GM12801 (cell line): ENCODE results near the gene NAPB.

Experiments used
- TF ChIP-seq, protein P1 (sequence below): IDR thresholded peaks from one replicate; pipeline ENCODE4 v1.5.1; 2011; ENCODE audit warnings: control low read depth; ENCODE audit not compliant: insufficient read length; ENCODE audit errors: extremely low read depth

Gene NAPB

DNA sequence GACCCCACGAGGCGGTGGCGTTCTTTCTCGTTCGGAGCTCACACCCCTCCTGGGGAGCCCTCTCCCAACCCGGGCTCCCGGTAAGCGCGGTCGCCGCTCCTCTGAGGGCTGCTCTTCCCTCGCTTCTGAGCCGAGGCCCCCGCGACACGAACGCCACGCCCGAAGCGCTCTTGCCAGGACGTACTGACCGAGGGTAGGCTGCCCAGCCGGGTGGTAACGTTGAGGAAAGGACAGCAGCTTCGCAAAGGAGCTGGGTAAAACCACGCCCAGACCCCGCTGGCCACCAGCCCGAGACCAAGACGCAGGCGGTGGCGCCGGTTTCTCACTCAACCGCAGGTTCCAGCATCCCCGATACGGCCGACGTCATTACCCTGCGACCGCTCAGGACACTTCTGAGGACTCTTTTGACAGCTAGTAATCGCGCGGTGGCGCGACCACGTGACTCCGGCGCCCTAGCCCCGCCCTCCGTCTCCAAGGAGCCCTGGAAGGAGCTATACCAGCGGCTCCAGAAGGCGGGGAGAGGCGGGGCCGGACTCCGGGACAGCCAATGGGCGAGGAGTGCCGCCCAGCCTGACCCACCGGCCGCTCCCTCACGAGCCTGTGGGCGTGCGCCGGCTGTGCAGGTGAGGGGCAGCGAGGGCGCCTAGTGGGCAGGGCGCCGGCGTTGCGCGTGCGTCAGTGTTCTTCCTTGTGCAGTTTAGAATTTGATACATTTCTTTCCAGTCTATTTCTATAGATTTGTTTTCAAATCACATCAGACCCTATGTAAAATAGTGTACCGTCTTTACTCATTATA lies 63.3 kb downstream of the NAPB start:
- TF ChIP-seq, protein P1, sequence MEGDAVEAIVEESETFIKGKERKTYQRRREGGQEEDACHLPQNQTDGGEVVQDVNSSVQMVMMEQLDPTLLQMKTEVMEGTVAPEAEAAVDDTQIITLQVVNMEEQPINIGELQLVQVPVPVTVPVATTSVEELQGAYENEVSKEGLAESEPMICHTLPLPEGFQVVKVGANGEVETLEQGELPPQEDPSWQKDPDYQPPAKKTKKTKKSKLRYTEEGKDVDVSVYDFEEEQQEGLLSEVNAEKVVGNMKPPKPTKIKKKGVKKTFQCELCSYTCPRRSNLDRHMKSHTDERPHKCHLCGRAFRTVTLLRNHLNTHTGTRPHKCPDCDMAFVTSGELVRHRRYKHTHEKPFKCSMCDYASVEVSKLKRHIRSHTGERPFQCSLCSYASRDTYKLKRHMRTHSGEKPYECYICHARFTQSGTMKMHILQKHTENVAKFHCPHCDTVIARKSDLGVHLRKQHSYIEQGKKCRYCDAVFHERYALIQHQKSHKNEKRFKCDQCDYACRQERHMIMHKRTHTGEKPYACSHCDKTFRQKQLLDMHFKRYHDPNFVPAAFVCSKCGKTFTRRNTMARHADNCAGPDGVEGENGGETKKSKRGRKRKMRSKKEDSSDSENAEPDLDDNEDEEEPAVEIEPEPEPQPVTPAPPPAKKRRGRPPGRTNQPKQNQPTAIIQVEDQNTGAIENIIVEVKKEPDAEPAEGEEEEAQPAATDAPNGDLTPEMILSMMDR = no peak

DNA sequence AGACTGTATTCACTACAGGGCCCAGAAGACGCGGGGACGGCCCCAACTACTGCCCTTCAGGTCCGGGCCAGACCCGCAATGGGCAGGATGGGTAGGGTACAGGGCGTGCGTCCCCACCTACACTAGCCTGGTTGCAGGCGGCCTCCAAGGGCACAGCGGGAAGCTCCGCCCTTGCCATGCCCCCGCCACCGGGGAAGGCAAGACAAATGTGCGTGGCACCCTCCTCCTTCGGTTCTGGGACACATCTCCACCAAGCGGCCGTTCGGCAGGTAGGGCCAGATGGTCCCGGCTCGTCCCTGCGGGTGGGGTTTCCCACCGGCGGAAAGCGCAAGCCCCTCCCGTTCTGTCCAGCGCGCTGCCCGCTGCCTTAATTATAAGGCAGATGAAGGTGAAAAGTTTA lies 65.1 kb downstream of the NAPB start:
- TF ChIP-seq, protein P1 = no peak

DNA sequence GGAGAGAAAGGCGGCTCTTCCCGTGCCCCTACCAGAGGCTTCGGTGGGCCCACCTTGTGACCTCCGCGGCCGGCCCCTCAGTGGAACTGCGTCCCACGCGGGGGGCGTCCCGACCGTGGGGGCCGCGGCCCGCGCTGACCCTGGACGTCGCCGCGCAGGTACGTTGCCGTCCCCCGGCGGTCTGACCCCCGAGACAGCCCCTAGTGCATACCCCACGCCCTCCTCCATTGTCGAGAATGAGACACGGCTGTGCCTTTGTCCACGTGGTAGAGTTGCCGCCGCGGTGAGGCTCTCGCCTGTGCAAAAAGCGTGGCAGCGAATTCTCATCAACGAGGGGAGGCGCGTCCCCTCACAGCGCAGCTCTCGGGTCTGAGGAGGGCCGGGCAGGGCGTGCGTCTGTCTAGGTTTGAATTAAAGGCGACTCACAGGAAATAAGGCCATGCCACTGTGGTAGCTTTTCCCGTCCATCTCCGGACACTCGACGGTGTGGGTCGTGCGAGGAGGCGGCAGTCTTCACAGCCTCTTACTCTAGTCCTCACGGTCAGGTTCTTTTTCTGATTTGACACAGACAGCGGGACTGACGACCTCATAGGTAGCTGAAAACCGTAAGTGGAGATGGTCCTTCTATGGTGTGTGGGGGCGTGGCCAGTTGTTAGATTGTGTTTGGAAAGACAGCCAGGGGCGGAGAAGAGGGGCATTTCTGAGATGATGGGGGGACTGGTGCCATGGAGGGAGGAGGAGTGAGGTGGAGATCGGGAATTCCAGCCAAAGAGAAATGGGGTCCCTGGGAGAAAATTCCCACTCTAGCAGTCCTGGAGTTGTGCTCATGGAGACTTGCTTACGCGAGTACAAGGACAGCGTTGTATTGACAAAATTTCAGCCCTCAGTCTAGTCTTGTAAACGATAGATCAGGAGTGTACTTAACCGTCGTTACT lies 70.1 kb downstream of the NAPB start:
- TF ChIP-seq, protein P1 = no peak

DNA sequence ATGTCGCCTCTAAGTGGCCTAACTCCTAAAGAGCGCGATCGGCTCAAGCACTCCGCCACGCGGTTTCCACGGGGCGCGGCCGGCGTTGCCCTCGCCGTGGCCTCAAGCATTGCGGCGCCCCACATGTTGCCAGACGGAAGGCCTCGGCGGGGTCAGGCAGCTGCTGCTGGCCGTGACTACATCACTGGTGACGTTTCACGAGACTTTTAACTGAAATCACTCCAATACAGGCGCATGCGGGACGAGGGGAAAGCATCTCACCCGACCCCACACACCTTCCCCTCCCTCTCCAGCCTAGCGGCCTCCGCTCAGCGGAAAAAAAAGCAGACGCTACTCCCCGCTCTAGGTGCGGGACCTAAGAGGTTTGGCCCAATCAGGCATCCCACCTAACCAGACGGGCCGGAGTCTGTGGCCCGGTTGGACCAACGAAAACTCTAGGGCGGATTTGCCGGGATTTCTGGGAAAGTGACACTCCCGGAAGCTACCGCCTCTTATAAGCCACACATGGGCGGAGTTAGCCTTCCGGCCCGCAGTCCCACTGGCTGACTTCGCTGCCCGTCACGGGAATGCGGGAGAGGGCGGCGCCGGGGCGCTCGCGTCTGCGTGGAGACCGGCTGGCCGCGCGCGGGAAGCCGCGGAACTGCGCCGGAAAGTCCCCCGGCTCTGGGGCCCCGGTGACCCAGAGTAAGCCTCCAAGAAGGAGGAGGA lies 70.9 kb downstream of the NAPB start, which contains the start of gene NXT1:
Gene NXT1, plus strand, starts transcription at position 596 of the 708 bp plus-strand sequence. CDS start 3,251 bp downstream, outside the sequence.
- TF ChIP-seq, protein P1 = no peak

DNA sequence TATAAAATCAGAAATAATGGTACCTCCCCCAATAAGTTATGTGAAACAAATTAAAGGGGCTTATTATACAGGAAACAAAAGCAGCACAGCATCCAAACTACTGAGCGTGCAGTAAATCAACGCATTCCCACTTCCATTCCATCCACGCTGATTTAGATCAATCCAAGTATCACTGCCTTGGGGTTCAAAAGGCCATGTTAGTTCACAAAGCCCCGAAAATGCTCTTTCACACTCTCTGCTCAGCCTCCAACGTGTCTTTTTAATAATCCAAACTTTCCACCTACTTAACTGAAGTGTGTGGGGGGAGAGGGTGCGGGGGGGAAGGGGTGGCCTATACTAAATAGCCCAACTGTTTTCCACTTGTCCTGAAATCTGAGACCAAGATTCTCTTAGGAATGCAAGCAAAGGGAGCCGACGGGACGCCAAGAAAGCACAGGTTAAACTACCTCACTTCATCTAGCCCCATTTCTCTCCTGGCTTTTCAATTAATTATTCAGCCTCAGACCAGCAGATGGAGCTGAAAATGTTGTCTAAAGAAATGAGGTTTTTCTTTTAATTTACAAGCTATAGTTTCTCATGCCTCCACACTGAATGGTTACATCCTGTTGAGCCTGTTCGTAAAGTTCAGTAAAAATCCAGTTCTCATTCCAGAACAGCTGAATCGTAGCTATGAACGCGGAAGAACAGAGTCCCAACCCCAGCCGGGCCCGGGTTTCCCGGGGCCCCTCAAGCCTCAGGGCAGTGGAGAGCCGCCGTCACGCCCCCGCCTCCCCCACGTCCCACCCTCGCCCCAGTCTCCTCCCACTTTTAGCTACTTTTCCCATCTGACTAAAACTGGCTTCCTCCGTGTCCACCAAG lies 71.7 kb downstream of the NAPB start:
- TF ChIP-seq, protein P1 = no peak

DNA sequence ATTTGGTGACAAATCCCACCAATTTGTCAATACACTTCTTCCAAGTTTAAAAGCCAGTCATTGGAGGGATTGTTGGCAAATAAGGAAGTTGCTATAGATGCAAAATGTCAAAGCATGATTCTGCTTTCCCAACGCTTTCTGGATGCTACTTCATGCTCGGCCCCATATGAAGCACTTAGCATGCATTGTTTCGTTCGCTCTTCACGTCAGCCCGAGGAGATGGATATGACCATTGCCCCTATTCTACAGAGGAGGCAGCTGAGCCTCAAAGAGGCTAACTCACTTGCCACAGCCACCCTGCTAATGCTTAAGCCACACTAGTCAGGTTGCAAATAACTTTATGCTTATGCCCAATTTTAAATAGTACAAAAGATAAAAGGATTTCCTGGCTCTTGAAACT lies 73.5 kb downstream of the NAPB start:
- TF ChIP-seq, protein P1 = no peak
